GM12878 (cell line): ENCODE measurements around the gene CHMP1B. TPM values are rescaled to one million over a fixed set of nuclear protein-coding genes. Genes with fewer than 3 reads are reported as not detected.

ENCODE experiments used
- ASH2L ChIP-seq: fragments of 300-600, 200-600 bp; sonication (generic); IDR thresholded peaks from 2 replicates; pipeline ENCODE4 v1.6.1; 2017; ENCODE audit warnings: low read depth, mild to moderate bottlenecking, borderline replicate concordance
- GATAD2B ChIP-seq: fragments of 450-650 bp; conservative IDR thresholded peaks from 2 replicates; pipeline ENCODE4 v1.6.1; 2017; ENCODE audit warnings: low read depth, mild to moderate bottlenecking, moderate library complexity
- POU2F2 ChIP-seq: IDR thresholded peaks from 3 replicates; pipeline ENCODE4 v1.6.1; 2011; ENCODE audit warnings: low read depth, mild to moderate bottlenecking, low read length, borderline replicate concordance
- RAD21 ChIP-seq: IDR thresholded peaks from 2 replicates; pipeline ENCODE4 v1.6.1; 2011; ENCODE audit warnings: mild to moderate bottlenecking, low read depth, low read length, moderate library complexity; ENCODE audit not compliant: insufficient read depth
- SIN3A ChIP-seq: IDR thresholded peaks from 2 replicates; pipeline ENCODE4 v1.6.1; 2012; ENCODE audit warnings: low read depth, low read length, improper control_type of control experiment
- ZBED1 ChIP-seq: IDR thresholded peaks from 2 replicates; pipeline ENCODE4 v1.6.1; 2016; ENCODE audit warnings: borderline replicate concordance
- ZNF274 ChIP-seq: IDR thresholded peaks from one replicate; pipeline ENCODE4 v1.8.0; 2011; ENCODE audit not compliant: insufficient read length, insufficient read depth
- polyA plus RNA-seq, 11 experiments: library from polyadenylated mRNA; depleted of rRNA in 4 of 11; unstranded in 6 of 11; stranded (reverse) in 5 of 11; fragments of >200 nt; fragmentation: Nextera tagmentation in 4 of 11; fragmentation: Illumina TruSeq in 1 of 11; extraction: Ambion mirVana in 4 of 11; extraction: Trizol in 1 of 11; gene quantifications; 1 replicate in 1 of 11; 2 replicates in 10 of 11; pipeline versions ENCODE4 v1.2.1 to v1.2.3, GENCODE V29; 2011 to 2016; ENCODE audit warnings: inconsistent platforms in 2 of 11, missing spikeins in 2 of 11, low read depth in 1 of 11
- total RNA-seq, 4 experiments: library from RNA; depleted of rRNA in 3 of 4; stranded (reverse); fragments of >200 nt in 3 of 4; fragmentation: Illumina TruSeq in 1 of 4; extraction: Trizol in 1 of 4; gene quantifications; 2 replicates each; pipeline versions ENCODE4 v1.2.1 to v1.2.3, GENCODE V29; 2013 to 2021
- TF ChIP-seq, protein P1 (sequence below): fragments of 450-650 bp; conservative IDR thresholded peaks from 2 replicates; pipeline ENCODE4 v1.6.1; 2017; ENCODE audit warnings: mild to moderate bottlenecking, moderate library complexity
- TF ChIP-seq, protein P2 (sequence below): fragments of 450-650 bp; formaldehyde crosslinking; IDR thresholded peaks from 2 replicates; pipeline ENCODE4 v1.5.0; 2022; ENCODE audit warnings: mild to moderate bottlenecking, missing genetic modification characterization
- TF ChIP-seq, protein P3 (sequence below): fragments of 450-650 bp; IDR thresholded peaks from 2 replicates; pipeline ENCODE4 v1.6.1; 2017; ENCODE audit warnings: mild to moderate bottlenecking, moderate library complexity

Gene CHMP1B
- total and polyA plus RNA-seq, 10 of the 15 experiments (the other 5 are each of a cell fraction or from before 2014, with no cell fraction given) = 8.5 to 24.0 (median 18.6) TPM

DNA sequence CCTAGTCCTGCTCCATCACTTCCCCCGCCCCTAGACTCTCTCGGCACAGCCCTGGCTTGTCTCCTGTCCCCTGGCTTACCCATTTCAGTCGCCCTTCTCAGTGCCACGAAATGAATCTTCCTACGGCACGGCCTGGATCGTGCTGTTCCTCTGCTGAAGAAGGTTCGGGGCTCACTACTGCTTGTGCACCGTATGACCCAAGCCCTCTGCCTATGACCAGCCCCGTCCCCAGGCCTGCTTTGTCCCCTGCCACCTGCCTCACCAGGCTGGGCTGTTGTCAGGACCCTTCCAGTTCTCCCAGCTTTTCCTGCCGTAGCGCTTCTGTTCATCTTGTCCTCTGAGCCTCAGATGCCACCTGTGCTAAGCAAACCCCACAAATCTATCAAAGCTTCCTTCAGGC, 13.9 kb downstream of the CHMP1B start (continued):
- TF ChIP-seq POU2F2 (no peak), SIN3A (no peak), GATAD2B (no peak), RAD21 (no peak), ZNF274 (no peak), ZBED1 (no peak), ASH2L (no peak)
- TF ChIP-seq, protein P1, sequence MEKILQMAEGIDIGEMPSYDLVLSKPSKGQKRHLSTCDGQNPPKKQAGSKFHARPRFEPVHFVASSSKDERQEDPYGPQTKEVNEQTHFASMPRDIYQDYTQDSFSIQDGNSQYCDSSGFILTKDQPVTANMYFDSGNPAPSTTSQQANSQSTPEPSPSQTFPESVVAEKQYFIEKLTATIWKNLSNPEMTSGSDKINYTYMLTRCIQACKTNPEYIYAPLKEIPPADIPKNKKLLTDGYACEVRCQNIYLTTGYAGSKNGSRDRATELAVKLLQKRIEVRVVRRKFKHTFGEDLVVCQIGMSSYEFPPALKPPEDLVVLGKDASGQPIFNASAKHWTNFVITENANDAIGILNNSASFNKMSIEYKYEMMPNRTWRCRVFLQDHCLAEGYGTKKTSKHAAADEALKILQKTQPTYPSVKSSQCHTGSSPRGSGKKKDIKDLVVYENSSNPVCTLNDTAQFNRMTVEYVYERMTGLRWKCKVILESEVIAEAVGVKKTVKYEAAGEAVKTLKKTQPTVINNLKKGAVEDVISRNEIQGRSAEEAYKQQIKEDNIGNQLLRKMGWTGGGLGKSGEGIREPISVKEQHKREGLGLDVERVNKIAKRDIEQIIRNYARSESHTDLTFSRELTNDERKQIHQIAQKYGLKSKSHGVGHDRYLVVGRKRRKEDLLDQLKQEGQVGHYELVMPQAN = no peak
- TF ChIP-seq, protein P2, sequence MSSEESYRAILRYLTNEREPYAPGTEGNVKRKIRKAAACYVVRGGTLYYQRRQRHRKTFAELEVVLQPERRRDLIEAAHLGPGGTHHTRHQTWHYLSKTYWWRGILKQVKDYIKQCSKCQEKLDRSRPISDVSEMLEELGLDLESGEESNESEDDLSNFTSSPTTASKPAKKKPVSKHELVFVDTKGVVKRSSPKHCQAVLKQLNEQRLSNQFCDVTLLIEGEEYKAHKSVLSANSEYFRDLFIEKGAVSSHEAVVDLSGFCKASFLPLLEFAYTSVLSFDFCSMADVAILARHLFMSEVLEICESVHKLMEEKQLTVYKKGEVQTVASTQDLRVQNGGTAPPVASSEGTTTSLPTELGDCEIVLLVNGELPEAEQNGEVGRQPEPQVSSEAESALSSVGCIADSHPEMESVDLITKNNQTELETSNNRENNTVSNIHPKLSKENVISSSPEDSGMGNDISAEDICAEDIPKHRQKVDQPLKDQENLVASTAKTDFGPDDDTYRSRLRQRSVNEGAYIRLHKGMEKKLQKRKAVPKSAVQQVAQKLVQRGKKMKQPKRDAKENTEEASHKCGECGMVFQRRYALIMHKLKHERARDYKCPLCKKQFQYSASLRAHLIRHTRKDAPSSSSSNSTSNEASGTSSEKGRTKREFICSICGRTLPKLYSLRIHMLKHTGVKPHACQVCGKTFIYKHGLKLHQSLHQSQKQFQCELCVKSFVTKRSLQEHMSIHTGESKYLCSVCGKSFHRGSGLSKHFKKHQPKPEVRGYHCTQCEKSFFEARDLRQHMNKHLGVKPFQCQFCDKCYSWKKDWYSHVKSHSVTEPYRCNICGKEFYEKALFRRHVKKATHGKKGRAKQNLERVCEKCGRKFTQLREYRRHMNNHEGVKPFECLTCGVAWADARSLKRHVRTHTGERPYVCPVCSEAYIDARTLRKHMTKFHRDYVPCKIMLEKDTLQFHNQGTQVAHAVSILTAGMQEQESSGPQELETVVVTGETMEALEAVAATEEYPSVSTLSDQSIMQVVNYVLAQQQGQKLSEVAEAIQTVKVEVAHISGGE (CRISPR knock-in tag) = no peak
- TF ChIP-seq, protein P3, sequence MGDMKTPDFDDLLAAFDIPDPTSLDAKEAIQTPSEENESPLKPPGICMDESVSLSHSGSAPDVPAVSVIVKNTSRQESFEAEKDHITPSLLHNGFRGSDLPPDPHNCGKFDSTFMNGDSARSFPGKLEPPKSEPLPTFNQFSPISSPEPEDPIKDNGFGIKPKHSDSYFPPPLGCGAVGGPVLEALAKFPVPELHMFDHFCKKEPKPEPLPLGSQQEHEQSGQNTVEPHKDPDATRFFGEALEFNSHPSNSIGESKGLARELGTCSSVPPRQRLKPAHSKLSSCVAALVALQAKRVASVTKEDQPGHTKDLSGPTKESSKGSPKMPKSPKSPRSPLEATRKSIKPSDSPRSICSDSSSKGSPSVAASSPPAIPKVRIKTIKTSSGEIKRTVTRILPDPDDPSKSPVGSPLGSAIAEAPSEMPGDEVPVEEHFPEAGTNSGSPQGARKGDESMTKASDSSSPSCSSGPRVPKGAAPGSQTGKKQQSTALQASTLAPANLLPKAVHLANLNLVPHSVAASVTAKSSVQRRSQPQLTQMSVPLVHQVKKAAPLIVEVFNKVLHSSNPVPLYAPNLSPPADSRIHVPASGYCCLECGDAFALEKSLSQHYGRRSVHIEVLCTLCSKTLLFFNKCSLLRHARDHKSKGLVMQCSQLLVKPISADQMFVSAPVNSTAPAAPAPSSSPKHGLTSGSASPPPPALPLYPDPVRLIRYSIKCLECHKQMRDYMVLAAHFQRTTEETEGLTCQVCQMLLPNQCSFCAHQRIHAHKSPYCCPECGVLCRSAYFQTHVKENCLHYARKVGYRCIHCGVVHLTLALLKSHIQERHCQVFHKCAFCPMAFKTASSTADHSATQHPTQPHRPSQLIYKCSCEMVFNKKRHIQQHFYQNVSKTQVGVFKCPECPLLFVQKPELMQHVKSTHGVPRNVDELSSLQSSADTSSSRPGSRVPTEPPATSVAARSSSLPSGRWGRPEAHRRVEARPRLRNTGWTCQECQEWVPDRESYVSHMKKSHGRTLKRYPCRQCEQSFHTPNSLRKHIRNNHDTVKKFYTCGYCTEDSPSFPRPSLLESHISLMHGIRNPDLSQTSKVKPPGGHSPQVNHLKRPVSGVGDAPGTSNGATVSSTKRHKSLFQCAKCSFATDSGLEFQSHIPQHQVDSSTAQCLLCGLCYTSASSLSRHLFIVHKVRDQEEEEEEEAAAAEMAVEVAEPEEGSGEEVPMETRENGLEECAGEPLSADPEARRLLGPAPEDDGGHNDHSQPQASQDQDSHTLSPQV = no peak
